Measurements from ENCODE around the gene HAUS7.

GRCh38 chrX:153398275-153398960 lies 72.0 kb downstream of the HAUS7 start:
- TF ChIP-seq POLR2A (IDR thresholded peaks at IDR 0.05; ENCODE audit: low read length), result no peak
- no peak for TF ChIP-seq CTCF (IDR thresholded peaks at IDR 0.05)

Data from A549 (cell line).